OCI-LY3 (cell line): Measurements from ENCODE around the gene ZNF385C.

Source experiments
- H2AFZ ChIP-seq: fragments of 200-600, 300-600 bp; shearing (Covaris generic); 2 replicates; pipeline ENCODE4 v1.6.0; 2014; ENCODE audit warnings: antibody characterized with exemption, low read depth, low read length
- H3K27ac ChIP-seq: fragments of 200-600, 300-600 bp; sonication (generic); 2 replicates; pipeline ENCODE4 v1.5.1; 2014; ENCODE audit warnings: mild to moderate bottlenecking, low read length, moderate library complexity, mixed read lengths
- H3K27me3 ChIP-seq: fragments of 200-600, 300-600 bp; sonication (generic); 2 replicates; pipeline ENCODE4 v1.6.1; 2014; ENCODE audit warnings: low read depth, low read length, mixed read lengths
- H3K36me3 ChIP-seq: fragments of 200-600, 300-600 bp; sonication (generic); replicated peaks from 2 replicates; pipeline ENCODE3; 2014; ENCODE audit warnings: low read depth, low read length, mixed read lengths
- H3K4me1 ChIP-seq: fragments of 300-600, 200-600 bp; sonication (generic); 2 replicates; pipeline ENCODE4 v1.6.1; 2014; ENCODE audit warnings: low read length, mixed read lengths
- H3K4me2 ChIP-seq: fragments of 200-600, 300-600 bp; sonication (generic); 2 replicates; pipeline ENCODE4 v1.6.1; 2014; ENCODE audit warnings: low read length, mixed read lengths
- H3K4me3 ChIP-seq: fragments of 300-600, 200-600 bp; sonication (generic); 2 replicates; pipeline ENCODE4 v1.5.1; 2014; ENCODE audit warnings: antibody characterized with exemption, mild to moderate bottlenecking, low read length, moderate library complexity
- H3K79me2 ChIP-seq: fragments of 300-600, 200-600 bp; shearing (Covaris generic); 2 replicates; pipeline ENCODE4 v1.6.1; 2014; ENCODE audit warnings: mild to moderate bottlenecking, low read length, mixed read lengths
- H3K9ac ChIP-seq: fragments of 300-600, 200-600 bp; shearing (Covaris generic); 2 replicates; pipeline ENCODE4 v1.6.0; 2014; ENCODE audit warnings: mild to moderate bottlenecking, low read length, moderate library complexity
- H3K9me3 ChIP-seq: fragments of 200-600, 300-600 bp; shearing (Covaris generic); 2 replicates; pipeline ENCODE4 v1.6.1; 2014; ENCODE audit warnings: low read length, mixed read lengths; ENCODE audit not compliant: insufficient read depth
- H4K20me1 ChIP-seq: fragments of 200-600, 300-600 bp; sonication (generic); 2 replicates; pipeline ENCODE4 v1.6.1; 2016; ENCODE audit warnings: low read length, mixed read lengths; ENCODE audit not compliant: insufficient read depth
- EZH2phosphoT487 ChIP-seq: fragments of 200-600 bp; shearing (Covaris generic); IDR thresholded peaks from 2 replicates; pipeline ENCODE4 v1.6.1; 2018; ENCODE audit warnings: antibody characterized with exemption, mixed run types, low read depth
- TF ChIP-seq, protein P1 (sequence below): fragments of 200-600, 300-600 bp; sonication (generic); IDR thresholded peaks from 2 replicates; pipeline ENCODE4 v1.5.1; 2014; ENCODE audit warnings: antibody characterized with exemption, low read length, low read depth

Gene ZNF385C

DNA sequence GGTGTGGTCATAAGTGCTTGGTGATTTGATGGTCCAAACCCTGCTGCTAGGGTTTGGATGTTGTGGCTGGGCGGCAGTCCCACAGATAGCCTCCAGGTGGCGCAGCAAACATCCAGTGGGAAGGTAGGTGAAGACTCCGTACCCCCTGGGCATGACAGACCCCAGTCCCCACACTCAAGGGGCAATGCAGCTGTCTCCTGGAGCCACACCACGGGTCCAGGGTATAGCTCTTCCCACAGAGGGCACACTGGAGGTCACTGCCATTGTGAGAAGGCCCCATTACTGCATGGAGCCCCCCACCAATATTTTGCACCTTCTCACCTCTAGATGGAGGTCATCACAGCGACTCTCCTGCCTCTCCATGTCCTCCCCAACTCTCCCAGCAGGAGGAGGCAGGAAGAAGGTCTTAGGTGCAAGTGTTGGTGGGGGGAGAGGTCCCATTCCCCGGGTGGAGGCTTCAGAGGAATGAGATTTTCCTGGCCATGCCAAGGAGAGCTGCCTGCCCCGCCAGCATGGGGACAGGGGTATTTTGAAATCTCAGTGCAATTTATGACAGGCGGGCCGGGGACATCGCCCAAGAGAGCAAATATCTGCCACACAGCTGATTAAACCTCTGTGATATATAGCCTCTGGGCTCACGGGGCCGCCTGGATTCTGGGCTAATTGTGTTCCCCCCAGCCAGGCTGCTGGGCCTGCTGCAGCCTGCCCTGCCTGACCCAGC, 30.7 kb downstream of the ZNF385C start:
- H3K4me2 ChIP-seq: no peak overlapping the region
- no peaks in the 10 kb centered on the region for H3K9me3 ChIP-seq
- peaks cover 96% of the 10 kb centered on the region for H3K79me2 ChIP-seq
- peaks cover 26% of the 10 kb centered on the region for H3K36me3 ChIP-seq
- H3K27me3 ChIP-seq: no peaks in the 10 kb centered on the region
- peaks cover 29% of the 10 kb centered on the region for H3K4me1 ChIP-seq
- H2AFZ ChIP-seq: no peak overlapping the region
- no peak overlapping the region for H3K4me3 ChIP-seq
- H3K27ac ChIP-seq: no peak overlapping the region
- TF ChIP-seq, protein P1, sequence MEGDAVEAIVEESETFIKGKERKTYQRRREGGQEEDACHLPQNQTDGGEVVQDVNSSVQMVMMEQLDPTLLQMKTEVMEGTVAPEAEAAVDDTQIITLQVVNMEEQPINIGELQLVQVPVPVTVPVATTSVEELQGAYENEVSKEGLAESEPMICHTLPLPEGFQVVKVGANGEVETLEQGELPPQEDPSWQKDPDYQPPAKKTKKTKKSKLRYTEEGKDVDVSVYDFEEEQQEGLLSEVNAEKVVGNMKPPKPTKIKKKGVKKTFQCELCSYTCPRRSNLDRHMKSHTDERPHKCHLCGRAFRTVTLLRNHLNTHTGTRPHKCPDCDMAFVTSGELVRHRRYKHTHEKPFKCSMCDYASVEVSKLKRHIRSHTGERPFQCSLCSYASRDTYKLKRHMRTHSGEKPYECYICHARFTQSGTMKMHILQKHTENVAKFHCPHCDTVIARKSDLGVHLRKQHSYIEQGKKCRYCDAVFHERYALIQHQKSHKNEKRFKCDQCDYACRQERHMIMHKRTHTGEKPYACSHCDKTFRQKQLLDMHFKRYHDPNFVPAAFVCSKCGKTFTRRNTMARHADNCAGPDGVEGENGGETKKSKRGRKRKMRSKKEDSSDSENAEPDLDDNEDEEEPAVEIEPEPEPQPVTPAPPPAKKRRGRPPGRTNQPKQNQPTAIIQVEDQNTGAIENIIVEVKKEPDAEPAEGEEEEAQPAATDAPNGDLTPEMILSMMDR: peak; percentile 94
- no peak for TF ChIP-seq EZH2phosphoT487
- no peak overlapping the region for H3K9ac ChIP-seq
- H4K20me1 ChIP-seq: peaks cover 86% of the 10 kb centered on the region

DNA sequence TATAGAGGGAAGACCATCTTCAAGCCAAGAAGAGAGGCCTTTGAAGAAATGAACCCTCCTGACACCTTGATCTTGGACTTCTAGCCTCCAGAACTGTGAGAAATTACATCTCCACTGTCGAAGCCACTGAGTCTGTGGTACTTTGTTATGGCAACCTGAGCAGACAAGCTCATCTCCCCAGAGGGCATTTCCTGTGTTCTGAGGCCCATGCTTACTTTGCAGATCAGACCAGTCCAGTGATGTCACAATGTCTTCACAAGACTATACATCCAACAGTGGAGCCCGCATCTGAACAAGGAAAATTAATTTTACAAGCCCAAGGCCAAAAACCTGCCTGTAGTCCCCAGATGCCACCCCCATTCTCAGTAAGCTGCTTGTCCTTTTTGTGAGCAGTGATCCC, 33.1 kb downstream of the ZNF385C start:
- Histone ChIP-seq H3K27ac (no peak overlapping the region), H3K4me3 (no peak overlapping the region), H3K27me3 (no peaks in the 10 kb centered on the region), H3K36me3 (peaks cover 43% of the 10 kb centered on the region), H3K4me1 (peaks cover 28% of the 10 kb centered on the region), H3K9me3 (no peaks in the 10 kb centered on the region), H4K20me1 (peaks cover 76% of the 10 kb centered on the region), H3K4me2 (0 out of 2 replicates have a peak overlapping the region, but pooled peaks have one; percentile 75), H3K79me2 (peaks cover 76% of the 10 kb centered on the region), H3K9ac (no peak overlapping the region), H2AFZ (no peak overlapping the region)
- TF ChIP-seq, protein P1: no peak
- TF ChIP-seq EZH2phosphoT487: no peak

DNA sequence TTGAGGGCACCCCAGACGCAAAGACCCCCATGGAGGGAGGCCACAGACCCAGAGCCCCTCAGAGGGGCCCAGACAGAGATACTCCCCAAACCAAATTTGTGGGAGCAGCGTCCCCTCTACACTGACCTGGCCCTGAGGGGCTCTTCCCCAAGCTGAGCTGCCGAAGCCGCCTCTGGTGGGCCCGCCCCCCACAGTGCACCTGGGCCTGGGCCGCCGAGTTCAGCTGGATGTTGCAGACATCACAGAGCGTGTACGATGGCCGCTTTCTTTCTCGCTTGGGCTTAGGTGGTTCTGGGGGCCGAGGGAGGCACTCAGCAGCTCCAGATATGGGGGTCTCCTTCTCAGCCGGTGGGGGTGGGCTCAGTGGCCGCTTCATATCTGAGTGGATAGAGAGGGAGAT, 35.6 kb downstream of the ZNF385C start:
- peaks cover 65% of the 10 kb centered on the region for H3K36me3 ChIP-seq
- no peak overlapping the region for H3K27ac ChIP-seq
- H3K4me1 ChIP-seq: peaks cover 28% of the 10 kb centered on the region
- H3K79me2 ChIP-seq: peaks cover 60% of the 10 kb centered on the region
- H3K4me3 ChIP-seq: no peak overlapping the region
- no peak for TF ChIP-seq EZH2phosphoT487
- TF ChIP-seq, protein P1: no peak
- H3K4me2 ChIP-seq: no peak overlapping the region
- H3K9ac ChIP-seq: no peak overlapping the region
- peaks cover 55% of the 10 kb centered on the region for H4K20me1 ChIP-seq
- H3K27me3 ChIP-seq: no peaks in the 10 kb centered on the region
- no peaks in the 10 kb centered on the region for H3K9me3 ChIP-seq
- H2AFZ ChIP-seq: no peak overlapping the region

DNA sequence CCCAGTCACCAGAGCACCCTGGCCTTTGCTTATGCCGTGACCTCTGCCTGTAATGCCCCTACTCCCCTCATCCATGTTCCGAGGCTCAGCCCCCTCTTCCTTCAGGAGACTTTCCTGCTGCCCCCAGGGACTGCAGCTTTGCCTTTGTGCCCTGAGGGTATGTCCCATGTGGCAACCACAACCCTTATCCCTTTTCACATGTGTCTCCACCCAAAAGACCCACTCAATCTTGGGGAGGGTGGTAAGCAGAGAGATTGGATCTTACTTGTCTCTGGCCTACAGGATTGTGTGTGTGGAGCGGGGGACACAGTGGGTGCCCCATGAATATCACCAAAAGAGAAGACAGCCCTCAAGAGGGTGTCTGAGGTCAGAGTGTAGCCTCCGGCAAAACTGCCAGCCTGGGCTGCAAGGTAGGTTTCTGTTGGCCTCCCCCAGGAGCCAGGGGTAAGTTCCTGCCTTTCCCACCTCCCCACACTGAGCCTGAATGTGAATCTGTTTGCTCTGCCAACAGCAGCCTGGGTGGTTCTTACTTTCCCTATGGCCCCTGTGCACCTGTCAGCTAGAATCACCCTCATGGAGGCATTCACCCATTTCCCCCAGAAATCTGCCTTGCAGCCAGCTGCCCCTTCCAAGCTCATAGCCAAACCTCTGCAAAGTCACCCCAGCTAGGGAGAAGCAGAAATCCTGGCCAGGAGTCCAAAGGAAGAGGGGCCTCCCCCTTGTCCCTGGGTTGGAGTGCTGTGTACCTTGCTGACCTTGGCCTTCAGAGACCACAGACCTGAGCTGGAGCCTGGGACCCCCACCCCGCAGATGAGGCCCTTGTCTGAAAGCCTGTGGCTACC, 36.4 kb downstream of the ZNF385C start:
- H3K4me1 ChIP-seq: peaks cover 34% of the 10 kb centered on the region

More for the DNA sequence above, 36.4 kb downstream of the ZNF385C start:
- no peak overlapping the region for H2AFZ ChIP-seq
- peaks cover 71% of the 10 kb centered on the region for H3K36me3 ChIP-seq
- no peak overlapping the region for H3K4me3 ChIP-seq
- H3K27ac ChIP-seq: no peak overlapping the region
- H3K27me3 ChIP-seq: no peaks in the 10 kb centered on the region
- peaks cover 6% of the 10 kb centered on the region; the same call in 1 of the 2 replicates for H3K9me3 ChIP-seq
- TF ChIP-seq EZH2phosphoT487: no peak
- TF ChIP-seq, protein P1: no peak
- no peak overlapping the region for H3K9ac ChIP-seq
- H3K4me2 ChIP-seq: no peak overlapping the region
- H4K20me1 ChIP-seq: peaks cover 47% of the 10 kb centered on the region
- H3K79me2 ChIP-seq: peaks cover 51% of the 10 kb centered on the region
